HEK293 (cell line): ENCODE measurements around the gene SMYD2.
A peak's percentile ranks its signal among the peaks of the same experiment; 100 is the strongest.

Source experiments
- CTCF ChIA-PET: fragments of 350-600 bp; formaldehyde crosslinking; extraction: SDS; loops from one replicate; lab custom pipeline; 2021; ENCODE audit warnings: antibody characterized with exemption; lab: Yijun Ruan, JAX
- POLR2A ChIA-PET: fragments of 300-600 bp; formaldehyde crosslinking; extraction: SDS; loops from one replicate; lab custom pipeline; 2020; ENCODE audit warnings: antibody characterized with exemption, inconsistent platforms; lab: Yijun Ruan, JAX
- H3K27ac ChIP-seq: fragments of 200-500 bp; sonication (Bioruptor generic); 2 replicates; pipeline ENCODE4 v1.5.1; 2014; ENCODE audit warnings: low read depth, low read length, control low read depth, inconsistent platforms; ENCODE audit errors: extremely low read depth
- H3K36me3 ChIP-seq, 2 experiments: fragments of 200-500 bp in 1 of 2; sonication (Bioruptor generic) in 1 of 2; 1 replicate in 1 of 2; 2 replicates in 1 of 2; pipeline ENCODE4 v1.5.1; 2014 to 2017; ENCODE audit warnings: inconsistent platforms in 2 of 2, low read length in 2 of 2; ENCODE audit not compliant: control insufficient read depth in 2 of 2, insufficient read depth in 1 of 2
- H3K4me1 ChIP-seq: fragments of 200-500 bp; sonication (Bioruptor generic); 2 replicates; pipeline ENCODE4 v1.5.1; 2014; ENCODE audit warnings: mild to moderate bottlenecking, low read length, inconsistent platforms; ENCODE audit not compliant: control insufficient read depth, insufficient read depth
- H3K4me3 ChIP-seq: 2 replicates; pipeline ENCODE4 v1.5.1; 2011; ENCODE audit warnings: low read depth, mild to moderate bottlenecking, control low read depth, low read length, moderate library complexity
- H3K9me3 ChIP-seq: fragments of 200-500 bp; sonication (Bioruptor generic); 2 replicates; pipeline ENCODE4 v1.5.1; 2014; ENCODE audit warnings: low read depth, low read length, inconsistent platforms; ENCODE audit not compliant: control insufficient read depth, insufficient read depth
- KLF16 ChIP-seq: fragments of 450-650 bp; formaldehyde crosslinking; IDR thresholded peaks from 2 replicates; pipeline ENCODE4 v1.5.1; 2017; ENCODE audit warnings: missing biosample characterization, missing genetic modification characterization
- KLF7 ChIP-seq: fragments of 450-650 bp; formaldehyde crosslinking; IDR thresholded peaks from 2 replicates; pipeline ENCODE4 v1.5.1; 2016; ENCODE audit warnings: missing biosample characterization, missing genetic modification characterization, borderline replicate concordance
- ZBTB11 ChIP-seq: fragments of 450-650 bp; formaldehyde crosslinking; conservative IDR thresholded peaks from 2 replicates; pipeline ENCODE4 v1.5.1; 2016; ENCODE audit warnings: low read depth, missing biosample characterization, missing genetic modification characterization
- ZNF169 ChIP-seq: fragments of 450-650 bp; formaldehyde crosslinking; IDR thresholded peaks from 2 replicates; pipeline ENCODE4 v1.5.1; 2016; ENCODE audit warnings: missing biosample characterization, missing genetic modification characterization
- ZNF398 ChIP-seq: fragments of 450-650 bp; formaldehyde crosslinking; IDR thresholded peaks from 2 replicates; pipeline ENCODE4 v1.5.1; 2017; ENCODE audit warnings: missing biosample characterization, missing genetic modification characterization
- ZNF426 ChIP-seq: fragments of 450-650 bp; formaldehyde crosslinking; IDR thresholded peaks from 2 replicates; pipeline ENCODE4 v1.5.1; 2017; ENCODE audit warnings: missing biosample characterization, missing genetic modification characterization, mild to moderate bottlenecking, inconsistent platforms, moderate library complexity
- ZNF473 ChIP-seq: fragments of 450-650 bp; formaldehyde crosslinking; IDR thresholded peaks from 2 replicates; pipeline ENCODE4 v1.5.1; 2017; ENCODE audit warnings: missing biosample characterization, missing genetic modification characterization
- ZNF521 ChIP-seq: fragments of 450-650 bp; formaldehyde crosslinking; IDR thresholded peaks from 2 replicates; pipeline ENCODE4 v1.5.1; 2017; ENCODE audit warnings: missing biosample characterization, mild to moderate bottlenecking, missing genetic modification characterization
- ZNF529 ChIP-seq: fragments of 450-650 bp; formaldehyde crosslinking; IDR thresholded peaks from 2 replicates; pipeline ENCODE4 v1.5.1; 2017; ENCODE audit warnings: missing genetic modification characterization, missing biosample characterization; ENCODE audit not compliant: insufficient replicate concordance
- ZNF555 ChIP-seq: fragments of 450-650 bp; formaldehyde crosslinking; conservative IDR thresholded peaks from 2 replicates; pipeline ENCODE4 v1.5.1; 2017; ENCODE audit warnings: missing biosample characterization, mild to moderate bottlenecking, missing genetic modification characterization, inconsistent platforms
- ZNF843 ChIP-seq: fragments of 450-650 bp; formaldehyde crosslinking; IDR thresholded peaks from 2 replicates; pipeline ENCODE4 v1.5.1; 2016; ENCODE audit warnings: missing biosample characterization, missing genetic modification characterization
- ZSCAN23 ChIP-seq: fragments of 450-650 bp; formaldehyde crosslinking; IDR thresholded peaks from 2 replicates; pipeline ENCODE4 v1.5.1; 2016; ENCODE audit warnings: missing biosample characterization, missing genetic modification characterization
- TF ChIP-seq, protein P1 (sequence below): fragments of 450-650 bp; formaldehyde crosslinking; IDR thresholded peaks from 2 replicates; pipeline ENCODE4 v1.5.1; 2017; ENCODE audit warnings: missing biosample characterization, mild to moderate bottlenecking, missing genetic modification characterization, moderate library complexity
- TF ChIP-seq, protein P2 (sequence below): fragments of 450-650 bp; formaldehyde crosslinking; IDR thresholded peaks from 2 replicates; pipeline ENCODE4 v1.5.1; 2016; ENCODE audit warnings: missing biosample characterization, missing genetic modification characterization, low read depth

SMYD2 gene

GRCh38 chr1:214367841-214368240, 86.9 kb downstream of the SMYD2 start:
- H3K27ac ChIP-seq, result no peak overlapping the region
- POLR2A ChIA-PET, result interaction anchor here (1.2 kb wide), 1 partner anchor 15 kb away, joined by 3 read pairs; no protein-coding TSS in a partner anchor
- CTCF ChIA-PET, result interaction anchor here (1.1 kb wide), 1 partner anchor 217 kb away, joined by 3 read pairs; no protein-coding TSS in a partner anchor
- H3K9me3 ChIP-seq, result no peaks in the 10 kb centered on the region
- TF ChIP-seq ZSCAN23 (tag by site-specific recombination) (no peak), ZNF555 (tag by site-specific recombination) (peak; percentile 16; the same call in 1 of the 2 replicates), ZNF426 (tag by site-specific recombination) (peak; percentile 22; the same call in 1 of the 2 replicates)
- no peaks in the 10 kb centered on the region for H3K4me1 ChIP-seq
- H3K4me3 ChIP-seq, result no peak overlapping the region
- H3K36me3 ChIP-seq, result peaks cover 0 to 42% of the 10 kb centered on the region in 2 experiments

DNA sequence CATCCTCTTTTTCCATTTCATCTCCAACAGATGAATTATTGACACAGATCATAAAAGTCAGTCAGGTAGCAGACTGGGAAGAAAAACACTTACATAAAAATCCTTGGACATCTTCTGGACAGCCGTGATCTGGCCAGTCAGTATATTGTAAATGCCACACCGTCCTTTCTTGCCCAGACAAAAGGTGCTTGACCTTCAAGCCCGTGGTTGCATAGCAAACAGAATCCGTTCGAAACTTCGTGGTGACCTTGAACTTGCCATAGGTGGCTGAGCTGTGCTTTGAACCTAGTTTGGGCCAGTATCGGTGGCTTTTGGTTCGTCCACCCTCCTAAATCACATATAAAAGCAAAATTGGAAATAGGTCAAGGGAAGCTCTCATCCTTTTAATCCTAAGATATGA, 88.4 kb downstream of the SMYD2 start:
- TF ChIP-seq, protein P1, sequence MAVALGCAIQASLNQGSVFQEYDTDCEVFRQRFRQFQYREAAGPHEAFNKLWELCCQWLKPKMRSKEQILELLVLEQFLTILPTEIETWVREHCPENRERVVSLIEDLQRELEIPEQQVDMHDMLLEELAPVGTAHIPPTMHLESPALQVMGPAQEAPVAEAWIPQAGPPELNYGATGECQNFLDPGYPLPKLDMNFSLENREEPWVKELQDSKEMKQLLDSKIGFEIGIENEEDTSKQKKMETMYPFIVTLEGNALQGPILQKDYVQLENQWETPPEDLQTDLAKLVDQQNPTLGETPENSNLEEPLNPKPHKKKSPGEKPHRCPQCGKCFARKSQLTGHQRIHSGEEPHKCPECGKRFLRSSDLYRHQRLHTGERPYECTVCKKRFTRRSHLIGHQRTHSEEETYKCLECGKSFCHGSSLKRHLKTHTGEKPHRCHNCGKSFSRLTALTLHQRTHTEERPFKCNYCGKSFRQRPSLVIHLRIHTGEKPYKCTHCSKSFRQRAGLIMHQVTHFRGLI (tag by site-specific recombination), result no peak
- TF ChIP-seq ZNF529 (no peak), KLF7 (tag by site-specific recombination) (no peak), ZNF521 (tag by site-specific recombination) (no peak), ZNF473 (tag by site-specific recombination) (no peak), ZNF398 (tag by site-specific recombination) (no peak), ZNF169 (no peak), ZNF843 (tag by site-specific recombination) (no peak), KLF16 (no peak), ZBTB11 (tag by site-specific recombination) (no peak)
- TF ChIP-seq, protein P2, sequence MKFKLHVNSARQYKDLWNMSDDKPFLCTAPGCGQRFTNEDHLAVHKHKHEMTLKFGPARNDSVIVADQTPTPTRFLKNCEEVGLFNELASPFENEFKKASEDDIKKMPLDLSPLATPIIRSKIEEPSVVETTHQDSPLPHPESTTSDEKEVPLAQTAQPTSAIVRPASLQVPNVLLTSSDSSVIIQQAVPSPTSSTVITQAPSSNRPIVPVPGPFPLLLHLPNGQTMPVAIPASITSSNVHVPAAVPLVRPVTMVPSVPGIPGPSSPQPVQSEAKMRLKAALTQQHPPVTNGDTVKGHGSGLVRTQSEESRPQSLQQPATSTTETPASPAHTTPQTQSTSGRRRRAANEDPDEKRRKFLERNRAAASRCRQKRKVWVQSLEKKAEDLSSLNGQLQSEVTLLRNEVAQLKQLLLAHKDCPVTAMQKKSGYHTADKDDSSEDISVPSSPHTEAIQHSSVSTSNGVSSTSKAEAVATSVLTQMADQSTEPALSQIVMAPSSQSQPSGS (tag by site-specific recombination), result no peak
- peaks cover 0 to 34% of the 10 kb centered on the region in 2 experiments for H3K36me3 ChIP-seq
- H3K27ac ChIP-seq, result no peak overlapping the region
- no peaks in the 10 kb centered on the region for H3K9me3 ChIP-seq
- ChIA-PET POLR2A (no interaction called here), CTCF (interaction anchor here (1.4 kb wide), 1 partner anchor 37 kb away, joined by 6 read pairs; no protein-coding TSS in a partner anchor)
- no peaks in the 10 kb centered on the region for H3K4me1 ChIP-seq
- H3K4me3 ChIP-seq, result no peak overlapping the region
